H1 (cell line): ENCODE measurements around the gene TOMM40.

Experiments used
- CREB1 ChIP-seq: IDR thresholded peaks from 2 replicates; pipeline ENCODE4 v1.6.1; 2012; ENCODE audit warnings: inconsistent platforms
- CTCF ChIP-seq, 3 experiments: IDR thresholded peaks; 1 replicate in 2 of 3; 2 replicates in 1 of 3; pipeline versions ENCODE4 v1.5.1 to v1.6.1; 2011; ENCODE audit warnings: low read length in 3 of 3, mild to moderate bottlenecking in 3 of 3, inconsistent platforms in 2 of 3, low read depth in 1 of 3, moderate library complexity in 1 of 3; ENCODE audit not compliant: insufficient read depth in 1 of 3; ENCODE audit errors: control extremely low read depth in 1 of 3
- EP300 ChIP-seq, 2 experiments: IDR thresholded peaks; 1 replicate in 1 of 2; 2 replicates in 1 of 2; pipeline ENCODE4 v1.6.1; 2011 to 2012; ENCODE audit warnings: low read depth in 2 of 2, low read length in 2 of 2, mild to moderate bottlenecking in 2 of 2, borderline replicate concordance in 1 of 2, inconsistent platforms in 1 of 2, moderate library complexity in 1 of 2
- EZH2 ChIP-seq: fragments of 200-600 bp; sonication (generic); IDR thresholded peaks from 2 replicates; pipeline ENCODE4 v1.7.1; 2012; ENCODE audit warnings: low read depth, mild to moderate bottlenecking, moderate library complexity, low read length, inconsistent platforms; ENCODE audit not compliant: severe bottlenecking
- GTF2F1 ChIP-seq: IDR thresholded peaks from 2 replicates; pipeline ENCODE4 v1.6.1; 2012; ENCODE audit warnings: low read depth, low read length, improper control_type of control experiment, borderline replicate concordance
- HDAC2 ChIP-seq, 2 experiments: fragments of 300-600 bp in 1 of 2; sonication (generic) in 1 of 2; IDR thresholded peaks; 2 replicates each; pipeline ENCODE4 v1.6.1; 2011 to 2012; ENCODE audit warnings: low read depth in 2 of 2, low read length in 2 of 2, mild to moderate bottlenecking in 2 of 2, moderate library complexity in 2 of 2, borderline replicate concordance in 1 of 2, inconsistent platforms in 1 of 2
- JUND ChIP-seq: IDR thresholded peaks from 2 replicates; pipeline ENCODE4 v1.6.1; 2011; ENCODE audit warnings: mild to moderate bottlenecking, improper control_type of control experiment, low read length
- KDM1A ChIP-seq: fragments of 200-600, 300-600 bp; sonication (generic); IDR thresholded peaks from 2 replicates; pipeline ENCODE4 v1.7.1; 2016; ENCODE audit warnings: mild to moderate bottlenecking, low read length, borderline replicate concordance
- POLR2A ChIP-seq, 2 experiments: IDR thresholded peaks; 1 replicate in 1 of 2; 2 replicates in 1 of 2; pipeline ENCODE4 v1.6.1; 2011; ENCODE audit warnings: low read depth in 2 of 2, low read length in 2 of 2, mild to moderate bottlenecking in 2 of 2; ENCODE audit errors: control extremely low read depth in 1 of 2
- POLR2AphosphoS5 ChIP-seq: IDR thresholded peaks from 2 replicates; pipeline ENCODE4 v1.6.1; 2011; ENCODE audit warnings: low read depth, low read length

- no peak for TF ChIP-seq POLR2AphosphoS5
- TF ChIP-seq KDM1A = no peak
- no peak for TF ChIP-seq JUND
- no peak for TF ChIP-seq CTCF (IDR thresholded peaks at IDR 0.05; ENCODE audit: control extremely low read depth in 1 of 3, insufficient read depth in 1 of 3, low read depth in 1 of 3, low read length in 3 of 3)
- TF ChIP-seq POLR2A (IDR thresholded peaks at IDR 0.05; ENCODE audit: control extremely low read depth in 1 of 2, low read depth in 2 of 2, low read length in 2 of 2) = no peak
- no peak for TF ChIP-seq EP300 (IDR thresholded peaks at IDR 0.05; ENCODE audit: borderline replicate concordance in 1 of 2, low read depth in 2 of 2, low read length in 2 of 2)
- TF ChIP-seq CREB1 = no peak
- TF ChIP-seq EZH2 = no peak
- no peak for TF ChIP-seq HDAC2 (IDR thresholded peaks at IDR 0.05; ENCODE audit: borderline replicate concordance in 1 of 2, low read depth in 2 of 2, low read length in 2 of 2)
- no peak for TF ChIP-seq GTF2F1
Observed at GRCh38 chr19:44942067-44942571, 51.1 kb downstream of the TOMM40 start, which contains the start of gene APOC4.
